Tibial artery (tissue), 4 donors: ENCODE data around the gene TMEM233.
"Not testable (repeated sequence)": the region's sequence is repeated elsewhere in the genome, so short reads cannot be mapped to it uniquely, and the experiment has no call there.

Experiments used
- DNase-seq, 2 donors: peaks; one replicate each; pipeline ENCODE4 v3.0.0-alpha.2; 2019
- H3K27ac ChIP-seq, 2 donors: fragments of 200-600 bp; sonication (generic) in 1 of 2; 1 replicate in 1 of 2; 2 replicates in 1 of 2; pipeline ENCODE4 v1.5.1; 2018 to 2019; ENCODE audit warnings: mild to moderate bottlenecking in 1 of 2
- H3K27me3 ChIP-seq, 2 donors: fragments of 200-600 bp; sonication (generic) in 1 of 2; one replicate each; pipeline versions ENCODE4 v1.5.1 to v1.6.0; 2016 to 2019
- H3K36me3 ChIP-seq, 3 donors: fragments of 200-600 bp; sonication (generic) in 2 of 3; one replicate each; pipeline ENCODE4 v1.5.1; 2016 to 2019; ENCODE audit warnings: mild to moderate bottlenecking in 2 of 3
- H3K4me1 ChIP-seq, 4 donors: fragments of 200-600 bp; sonication (generic) in 2 of 4; 1 replicate in 3 of 4; 2 replicates in 1 of 4; pipeline ENCODE4 v1.5.1; 2016 to 2019
- H3K4me3 ChIP-seq, 2 donors: fragments of 200-600 bp; sonication (generic) in 1 of 2; 1 replicate in 1 of 2; 2 replicates in 1 of 2; pipeline ENCODE4 v1.5.1; 2018 to 2019; ENCODE audit warnings: mild to moderate bottlenecking in 2 of 2
- H3K9me3 ChIP-seq, 3 donors: fragments of 200-600 bp; sonication (generic) in 1 of 3; one replicate each; pipeline ENCODE4 v1.5.1; 2016 to 2019
- intact Hi-C: fragments of 100-400 bp; cut with DNase I; formaldehyde crosslinking; loops from one replicate; pipeline ENCODE4 v1.15.0; 2023; ENCODE audit warnings: low total_unique reads
- TF ChIP-seq, protein P1 (sequence below), 2 experiments: fragments of 200-600 bp in 1 of 2; fragments of 450-650 bp in 1 of 2; IDR thresholded peaks; one replicate each; pipeline ENCODE4 v1.5.1; 2017 to 2019; ENCODE audit warnings: antibody characterized with exemption in 2 of 2, mild to moderate bottlenecking in 1 of 2, moderate library complexity in 1 of 2

The TMEM233 gene

DNA sequence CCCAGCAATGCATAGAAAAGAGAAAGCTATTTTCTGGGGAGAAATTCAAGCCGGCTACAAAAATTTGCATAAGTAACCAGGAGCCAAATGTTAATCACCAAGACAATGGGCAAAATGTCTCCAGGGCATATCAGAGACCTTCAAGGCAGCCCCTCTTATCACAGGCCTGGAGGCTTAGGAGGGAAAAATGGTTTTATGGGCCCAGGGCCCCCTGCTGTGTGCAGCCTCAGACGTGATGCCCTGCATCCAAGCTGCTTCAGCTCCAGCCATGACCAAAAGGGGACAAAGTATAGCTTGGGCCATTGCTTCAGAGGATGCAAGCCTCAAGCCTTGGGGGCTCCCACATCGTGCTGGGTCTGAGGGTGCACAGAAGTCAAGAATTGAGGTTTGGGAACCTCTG, 15.8 kb downstream of the TMEM233 start:
- Histone ChIP-seq H3K4me3 (no peak overlapping the region), H3K4me1 (no peaks in the 10 kb centered on the region), H3K36me3 (no peaks in the 10 kb centered on the region), H3K27ac (no peak overlapping the region), H3K27me3 (no peaks in the 10 kb centered on the region), H3K9me3 (no peaks in the 10 kb centered on the region)
- intact Hi-C loops: no loop called here
- TF ChIP-seq, protein P1, sequence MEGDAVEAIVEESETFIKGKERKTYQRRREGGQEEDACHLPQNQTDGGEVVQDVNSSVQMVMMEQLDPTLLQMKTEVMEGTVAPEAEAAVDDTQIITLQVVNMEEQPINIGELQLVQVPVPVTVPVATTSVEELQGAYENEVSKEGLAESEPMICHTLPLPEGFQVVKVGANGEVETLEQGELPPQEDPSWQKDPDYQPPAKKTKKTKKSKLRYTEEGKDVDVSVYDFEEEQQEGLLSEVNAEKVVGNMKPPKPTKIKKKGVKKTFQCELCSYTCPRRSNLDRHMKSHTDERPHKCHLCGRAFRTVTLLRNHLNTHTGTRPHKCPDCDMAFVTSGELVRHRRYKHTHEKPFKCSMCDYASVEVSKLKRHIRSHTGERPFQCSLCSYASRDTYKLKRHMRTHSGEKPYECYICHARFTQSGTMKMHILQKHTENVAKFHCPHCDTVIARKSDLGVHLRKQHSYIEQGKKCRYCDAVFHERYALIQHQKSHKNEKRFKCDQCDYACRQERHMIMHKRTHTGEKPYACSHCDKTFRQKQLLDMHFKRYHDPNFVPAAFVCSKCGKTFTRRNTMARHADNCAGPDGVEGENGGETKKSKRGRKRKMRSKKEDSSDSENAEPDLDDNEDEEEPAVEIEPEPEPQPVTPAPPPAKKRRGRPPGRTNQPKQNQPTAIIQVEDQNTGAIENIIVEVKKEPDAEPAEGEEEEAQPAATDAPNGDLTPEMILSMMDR (IDR thresholded peaks at IDR 0.05): no peak
- DNase-seq: no peak

DNA sequence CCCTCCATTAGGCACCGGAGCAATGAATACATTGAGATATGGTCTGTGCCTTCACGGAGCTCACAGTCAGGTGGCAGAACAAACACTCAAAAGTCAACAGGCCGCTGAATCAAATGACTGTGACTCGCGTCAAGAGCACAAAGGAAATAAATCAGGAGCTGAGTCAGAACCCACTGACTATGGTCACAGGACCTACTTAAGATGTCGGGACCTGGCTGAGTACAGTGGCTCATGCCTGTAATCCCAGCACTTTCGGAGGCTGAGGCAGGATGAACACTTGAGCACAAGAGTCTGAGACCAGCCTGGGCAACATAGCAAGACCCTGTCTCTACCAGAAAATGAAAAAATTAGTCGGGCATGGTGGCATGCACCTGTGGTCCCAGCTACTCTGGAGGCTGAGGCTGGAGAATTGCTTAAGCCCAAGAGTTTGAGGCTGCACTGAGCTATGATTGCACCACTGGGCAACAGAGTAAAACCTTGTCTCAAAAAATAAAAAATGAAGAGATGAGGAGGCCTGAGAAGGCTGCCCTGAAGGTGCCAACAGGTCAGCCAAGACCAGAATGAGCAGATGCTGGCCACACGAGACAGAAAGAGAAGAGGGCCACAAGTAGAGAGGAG, 19.9 kb downstream of the TMEM233 start:
- Histone ChIP-seq H3K36me3 (no peaks in the 10 kb centered on the region), H3K9me3 (no peaks in the 10 kb centered on the region), H3K4me1 (no peaks in the 10 kb centered on the region), H3K27ac (no peak overlapping the region), H3K4me3 (no peak overlapping the region), H3K27me3 (no peaks in the 10 kb centered on the region)
- TF ChIP-seq, protein P1 (IDR thresholded peaks at IDR 0.05): no peak
- intact Hi-C loops: no loop called here
- no peak for DNase-seq

DNA sequence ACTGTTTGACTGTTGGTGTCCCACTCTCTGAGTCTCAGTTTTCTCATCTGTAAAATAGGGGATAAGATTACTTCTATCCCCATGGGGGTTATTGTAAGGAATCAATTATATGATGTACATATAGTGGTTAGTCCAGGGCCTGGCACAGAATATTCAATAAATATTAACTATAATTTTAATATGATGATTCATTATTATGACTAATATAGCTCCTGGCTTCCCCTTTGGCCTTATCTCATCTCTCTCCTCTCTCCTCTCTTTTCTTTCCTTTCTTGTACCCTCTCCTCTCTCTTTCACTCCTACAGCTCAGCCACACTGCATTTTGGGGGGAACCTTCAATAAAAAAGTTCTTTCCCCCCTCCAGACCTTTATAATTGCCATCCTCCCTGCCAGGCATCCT, 21.1 kb downstream of the TMEM233 start:
- intact Hi-C loops: no loop called here
- no peak for DNase-seq

GRCh38 chr12:119615518-119616475, 22.2 kb downstream of the TMEM233 start:
- no peak overlapping the region for H3K27ac ChIP-seq
- intact Hi-C loops: no loop called here
- H3K9me3 ChIP-seq: no peaks in the 10 kb centered on the region
- H3K4me1 ChIP-seq: no peaks in the 10 kb centered on the region
- TF ChIP-seq, protein P1 (IDR thresholded peaks at IDR 0.05): no peak
- no peaks in the 10 kb centered on the region for H3K27me3 ChIP-seq
- no peak for DNase-seq
- no peaks in the 10 kb centered on the region for H3K36me3 ChIP-seq
- H3K4me3 ChIP-seq: no peak overlapping the region

More for the DNA sequence above, 21.1 kb downstream of the TMEM233 start:
- Histone ChIP-seq H3K9me3 (no peaks in the 10 kb centered on the region), H3K27me3 (no peaks in the 10 kb centered on the region), H3K4me1 (no peaks in the 10 kb centered on the region), H3K36me3 (no peaks in the 10 kb centered on the region), H3K27ac (no peak overlapping the region), H3K4me3 (no peak overlapping the region)
- TF ChIP-seq, protein P1 (IDR thresholded peaks at IDR 0.05): no peak

GRCh38 chr12:119618328-119618896, 24.8 kb downstream of the TMEM233 start:
- DNase-seq, H3K36me3 ChIP-seq, H3K4me1 ChIP-seq, H3K27me3 ChIP-seq, H3K4me3 ChIP-seq, intact Hi-C loops, H3K9me3 ChIP-seq, H3K27ac ChIP-seq: not testable (repeated sequence)

- H3K9me3 ChIP-seq: no peaks in the 10 kb centered on the region
- TF ChIP-seq, protein P1 (IDR thresholded peaks at IDR 0.05): no peak
- no peak overlapping the region for H3K27ac ChIP-seq
- peaks cover 0 to 4% of the 10 kb centered on the region in 2 donors for H3K27me3 ChIP-seq
- H3K36me3 ChIP-seq: no peaks in the 10 kb centered on the region
- H3K4me3 ChIP-seq: no peak overlapping the region
- H3K4me1 ChIP-seq: no peaks in the 10 kb centered on the region
- intact Hi-C loops: no loop called here
- DNase-seq: no peak
Observed at GRCh38 chr12:119620490-119620889, 26.9 kb downstream of the TMEM233 start.
